HG02610 (cell line): Measurements from ENCODE around the gene CHTOP.
A peak's percentile ranks its signal among the peaks of the same experiment; 100 is the strongest.

Source experiments
- ATAC-seq: cut with Tn5 transposase; IDR thresholded peaks from one replicate; pipeline ENCODE4 v1.9.1; 2021; ENCODE audit warnings: mild to moderate bottlenecking, moderate library complexity; ENCODE audit not compliant: unreplicated experiment

CHTOP gene

GRCh38 chr1:153612755-153613331 lies 21.0 kb upstream of the CHTOP start, which contains the start of gene S100A16:
TSS of gene S100A16 (minus strand) at chr1:153613137. CDS start at chr1:153608151, 4,986 bp downstream.
- ATAC-seq = no peak

GRCh38 chr1:153613406-153613805 lies 20.5 kb upstream of the CHTOP start:
- no peak for ATAC-seq

GRCh38 chr1:153614189-153614900 lies 19.5 kb upstream of the CHTOP start:
- no peak for ATAC-seq

DNA sequence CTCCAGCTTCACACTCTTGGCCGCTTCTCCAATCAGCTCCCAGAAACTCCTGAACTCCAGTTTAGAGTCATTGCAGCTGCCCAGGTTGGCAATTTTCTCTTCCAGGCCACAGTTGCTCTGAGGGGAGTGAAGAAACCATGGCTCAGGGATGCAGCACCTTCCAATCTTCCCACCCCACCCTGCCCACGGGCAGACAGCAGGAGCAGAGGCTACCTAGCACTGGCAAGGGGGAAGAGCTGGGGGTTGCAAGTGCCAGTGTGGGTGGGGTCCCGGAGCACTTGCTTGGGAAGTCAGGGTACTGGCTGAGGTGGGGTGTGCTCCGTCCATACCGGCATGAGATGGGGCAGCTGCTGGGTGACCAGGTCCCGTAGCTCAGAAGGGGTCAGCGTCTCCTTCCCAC lies 19.0 kb upstream of the CHTOP start:
- no peak for ATAC-seq

DNA sequence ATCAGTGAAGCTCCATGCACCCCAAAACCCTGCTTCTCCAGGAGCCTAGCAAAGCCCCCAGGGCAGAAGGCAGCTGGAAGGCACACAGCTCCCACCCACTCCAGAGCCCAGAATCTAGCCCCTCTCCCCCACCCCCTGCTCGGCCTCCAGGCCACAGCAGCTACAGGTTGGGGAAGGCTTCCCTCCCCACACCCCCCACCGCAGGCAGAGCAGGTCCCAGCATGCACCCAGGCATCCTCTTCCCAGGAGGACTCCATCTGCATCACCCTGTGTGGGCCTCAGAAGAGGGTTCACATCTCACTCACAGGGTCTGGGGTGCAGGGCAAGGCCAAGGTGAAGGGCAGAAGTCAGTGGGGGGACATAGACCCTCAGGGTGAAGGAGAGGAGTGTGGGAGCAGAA lies 18.5 kb upstream of the CHTOP start:
- ATAC-seq = no peak

GRCh38 chr1:153616144-153616916 lies 17.5 kb upstream of the CHTOP start, which contains the start of gene S100A14:
TSS of gene S100A14 (minus strand) at chr1:153616325. CDS start at chr1:153615858, 467 bp downstream.
- no peak for ATAC-seq

- ATAC-seq = no peak
Measured at GRCh38 chr1:153616917-153617311, 17.0 kb upstream of the CHTOP start.

DNA sequence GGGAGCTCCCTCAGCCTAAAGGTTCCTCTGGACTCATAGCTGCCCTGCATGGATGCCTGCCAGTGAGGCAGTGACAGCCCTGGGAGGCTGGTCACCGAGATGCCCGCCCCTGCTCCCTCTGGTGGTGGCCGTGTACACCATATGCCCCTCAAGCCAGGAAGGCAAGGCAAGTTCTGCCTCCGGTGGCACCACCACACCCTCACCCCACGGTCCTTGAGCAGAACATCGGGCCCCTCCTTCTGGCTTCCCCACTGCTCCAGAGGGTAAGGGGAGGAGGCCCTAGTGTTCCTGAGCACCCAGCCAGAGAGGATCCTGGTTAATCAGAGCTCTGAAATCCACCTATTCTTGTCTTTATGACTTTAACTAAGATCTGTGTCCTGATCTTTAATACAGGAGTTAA lies 16.2 kb upstream of the CHTOP start:
- ATAC-seq = peak; percentile 61

GRCh38 chr1:153619171-153619570 lies 14.7 kb upstream of the CHTOP start:
- ATAC-seq = no peak

DNA sequence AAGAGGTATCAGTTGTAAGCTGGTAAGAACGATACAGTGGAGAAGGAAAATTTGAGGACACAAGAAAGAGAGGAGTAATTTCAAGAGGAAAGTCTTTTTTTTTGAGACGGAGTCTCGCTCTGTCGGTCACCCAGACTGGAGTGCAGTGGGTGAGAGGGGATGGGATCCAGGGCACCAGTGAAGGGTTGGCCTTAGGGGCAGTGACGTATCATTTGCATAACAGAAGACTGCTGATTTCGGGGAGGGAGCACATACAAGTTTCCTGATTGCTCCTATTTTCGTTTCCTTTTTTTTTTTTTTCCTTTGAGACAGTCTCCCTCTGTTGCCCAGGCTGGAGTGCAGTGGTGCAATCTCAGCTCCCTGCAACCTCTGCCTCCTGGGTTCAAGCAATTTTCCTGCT lies 10.8 kb upstream of the CHTOP start:
- no peak for ATAC-seq

- no peak for ATAC-seq
Measured at GRCh38 chr1:153624965-153625611, 8.8 kb upstream of the CHTOP start.

DNA sequence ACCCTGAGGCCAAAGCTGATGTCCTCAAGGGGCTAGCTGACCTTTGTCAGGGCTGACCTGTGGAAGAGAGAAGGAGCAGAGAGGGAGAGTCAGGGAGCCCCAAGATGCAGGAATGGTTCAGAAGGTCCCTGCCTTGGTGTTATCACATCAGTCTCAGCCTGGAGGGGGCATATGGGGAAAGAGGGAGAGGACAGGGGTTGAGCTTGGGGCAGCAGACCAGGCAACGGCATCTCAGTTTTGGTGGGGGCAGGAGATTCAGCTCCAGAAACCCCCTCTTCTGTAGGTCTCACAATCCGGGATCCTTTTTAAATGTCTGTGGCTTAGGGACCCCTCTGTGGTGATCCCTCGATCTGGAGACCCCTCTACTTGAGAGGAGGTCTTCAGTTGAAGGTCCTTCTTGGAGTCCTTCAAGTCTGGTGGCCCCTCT lies 7.4 kb upstream of the CHTOP start:
- no peak for ATAC-seq

DNA sequence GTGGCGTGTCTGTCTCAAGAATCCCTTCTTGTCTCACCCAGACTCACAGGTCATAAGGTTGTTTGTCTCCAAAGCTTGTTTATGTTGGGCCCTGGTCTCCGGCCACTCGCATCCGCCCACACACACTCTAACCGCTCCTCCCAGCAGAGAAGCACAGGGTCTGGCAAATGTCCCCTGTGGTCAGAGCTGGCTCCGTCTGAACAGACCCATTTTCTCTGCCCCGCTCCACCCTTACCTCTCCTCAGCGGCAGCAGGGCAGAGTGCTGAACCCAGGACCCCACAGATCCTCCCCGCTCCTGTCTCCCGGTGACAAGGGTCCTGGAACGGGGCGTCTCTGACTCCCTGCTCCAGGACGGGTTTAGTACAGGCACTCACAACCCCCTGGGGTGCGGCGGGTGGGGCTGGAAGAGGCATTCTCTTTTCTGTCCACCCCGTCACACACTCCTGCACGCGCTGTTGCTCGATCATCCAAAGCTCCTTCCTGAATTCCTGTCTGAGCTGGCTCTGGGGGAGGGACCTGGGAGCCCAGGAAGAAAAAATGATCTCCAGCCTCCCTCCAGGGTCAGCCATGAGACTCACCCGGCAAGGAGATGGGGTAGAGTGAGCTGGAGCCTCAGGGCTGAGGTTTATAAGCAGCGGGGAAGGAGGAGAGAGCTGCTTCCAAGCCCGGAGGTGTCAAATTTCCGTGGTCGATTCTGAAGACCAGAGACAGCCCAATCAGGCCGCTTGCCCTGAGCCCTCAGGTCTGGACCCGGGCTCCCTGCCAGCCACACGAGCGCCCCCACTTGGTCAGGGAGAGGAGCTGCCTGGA lies 6.8 kb upstream of the CHTOP start, which contains the start of gene S100A13:
Gene S100A13 (minus strand): TSS at position 602 of the 811 bp plus-strand sequence. CDS start 1,033 bp downstream, outside the sequence.
- no peak for ATAC-seq

DNA sequence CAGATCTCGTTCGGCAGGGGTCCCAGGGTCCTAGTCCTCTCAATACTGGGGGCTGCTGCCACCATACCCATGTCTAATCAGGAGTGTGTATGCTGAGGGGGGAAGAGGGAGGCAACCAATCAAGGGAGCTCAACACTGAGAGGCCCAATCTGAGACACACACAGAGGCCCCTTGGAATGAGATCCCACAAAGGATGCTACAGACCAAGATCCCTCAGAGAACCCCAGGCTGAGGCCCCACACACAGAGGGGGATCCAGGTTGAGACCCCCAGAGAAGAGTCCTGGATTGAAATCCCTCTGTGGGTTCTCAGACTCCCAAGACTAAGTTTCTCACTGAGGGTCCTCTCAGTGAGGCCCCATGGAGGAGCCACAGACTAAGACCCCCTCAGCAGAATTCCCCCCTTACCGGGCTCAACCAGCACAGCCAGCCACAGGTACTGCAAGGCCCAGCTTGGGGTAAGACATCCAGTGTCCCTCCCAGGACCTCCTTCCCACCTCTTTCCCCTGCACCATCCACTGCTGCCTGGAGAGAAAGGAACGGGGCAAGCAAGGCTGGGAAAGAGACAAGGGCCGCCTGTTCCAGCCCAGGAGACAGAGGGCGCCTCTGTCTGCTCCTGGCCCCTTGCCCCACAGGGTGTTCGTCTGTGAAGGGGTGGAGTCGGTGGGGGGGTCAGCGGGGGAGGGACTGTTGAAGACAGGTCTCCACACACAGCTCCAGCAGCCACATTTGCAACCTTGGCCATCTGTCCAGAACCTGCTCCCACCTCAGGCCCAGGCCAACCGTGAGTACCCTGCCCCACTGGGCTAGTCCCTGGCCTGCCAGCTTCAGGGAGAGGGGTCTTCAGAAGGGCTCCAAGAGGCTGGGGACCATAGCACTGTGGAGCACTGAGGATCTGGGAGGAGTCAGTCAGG lies 5.9 kb upstream of the CHTOP start, which contains the start of gene S100A1:
Gene S100A1 (plus strand): TSS at position 720 of the 912 bp plus-strand sequence. CDS start 2,088 bp downstream, outside the sequence.
- no peak for ATAC-seq

DNA sequence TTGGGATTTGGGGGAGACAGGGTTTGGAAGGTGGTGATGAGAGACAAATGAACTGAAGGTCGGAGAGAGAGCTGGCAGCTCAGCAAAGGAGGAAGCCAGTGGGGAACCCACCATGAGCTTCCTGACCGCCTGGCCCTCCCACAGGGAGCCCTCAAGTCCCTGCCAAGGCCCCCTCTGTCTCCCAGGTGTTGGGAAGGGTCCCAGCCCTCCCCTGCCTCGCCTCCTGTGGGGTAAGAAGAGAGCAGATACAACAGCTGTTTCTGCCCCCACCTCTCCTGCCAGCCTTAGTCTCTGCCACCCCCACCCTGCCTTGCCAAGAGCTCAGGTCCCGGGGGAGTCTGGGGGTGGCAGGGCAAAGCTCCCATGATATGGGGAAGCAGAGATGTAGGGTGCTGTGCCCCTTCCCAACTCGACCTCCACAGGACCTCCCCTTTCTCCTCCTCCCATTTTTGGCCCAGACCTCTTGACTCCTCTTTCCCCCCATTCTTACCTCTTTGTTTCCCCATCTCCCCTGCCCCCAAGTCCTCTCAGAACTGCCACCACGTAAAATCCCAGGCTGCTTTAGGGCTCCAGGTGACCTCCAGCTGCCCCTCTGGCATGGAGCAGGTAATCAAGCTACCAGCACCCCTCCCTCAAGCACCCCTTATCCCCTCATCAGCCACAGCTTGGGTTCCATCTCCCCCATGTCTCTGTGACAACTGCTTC lies 5.1 kb upstream of the CHTOP start:
- no peak for ATAC-seq

- ATAC-seq = no peak
Measured at GRCh38 chr1:153629343-153629665, 4.6 kb upstream of the CHTOP start.

DNA sequence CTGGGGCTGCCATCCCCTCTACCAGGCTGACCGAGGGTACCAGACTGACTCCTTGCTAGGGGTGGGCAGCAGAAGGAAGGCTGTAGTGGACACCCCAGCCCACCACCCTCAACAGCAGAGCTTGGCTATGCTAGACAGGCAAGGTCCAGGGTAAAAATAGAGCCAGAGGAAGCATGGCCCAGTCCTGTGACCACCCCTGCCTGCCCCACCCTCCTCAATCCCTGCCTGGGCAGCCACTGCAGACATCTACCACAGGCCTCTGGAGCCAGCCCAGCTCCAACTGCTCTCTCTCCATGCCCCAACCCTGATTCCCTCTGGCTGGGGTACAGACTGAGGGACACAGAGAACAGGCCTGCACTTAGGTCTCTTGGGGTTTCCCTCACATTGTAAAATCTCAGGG lies 3.9 kb upstream of the CHTOP start:
- no peak for ATAC-seq

- no peak for ATAC-seq
Measured at GRCh38 chr1:153630384-153630783, 3.5 kb upstream of the CHTOP start.
